ENCODE results near the gene MCM3AP.

The MCM3AP gene

DNA sequence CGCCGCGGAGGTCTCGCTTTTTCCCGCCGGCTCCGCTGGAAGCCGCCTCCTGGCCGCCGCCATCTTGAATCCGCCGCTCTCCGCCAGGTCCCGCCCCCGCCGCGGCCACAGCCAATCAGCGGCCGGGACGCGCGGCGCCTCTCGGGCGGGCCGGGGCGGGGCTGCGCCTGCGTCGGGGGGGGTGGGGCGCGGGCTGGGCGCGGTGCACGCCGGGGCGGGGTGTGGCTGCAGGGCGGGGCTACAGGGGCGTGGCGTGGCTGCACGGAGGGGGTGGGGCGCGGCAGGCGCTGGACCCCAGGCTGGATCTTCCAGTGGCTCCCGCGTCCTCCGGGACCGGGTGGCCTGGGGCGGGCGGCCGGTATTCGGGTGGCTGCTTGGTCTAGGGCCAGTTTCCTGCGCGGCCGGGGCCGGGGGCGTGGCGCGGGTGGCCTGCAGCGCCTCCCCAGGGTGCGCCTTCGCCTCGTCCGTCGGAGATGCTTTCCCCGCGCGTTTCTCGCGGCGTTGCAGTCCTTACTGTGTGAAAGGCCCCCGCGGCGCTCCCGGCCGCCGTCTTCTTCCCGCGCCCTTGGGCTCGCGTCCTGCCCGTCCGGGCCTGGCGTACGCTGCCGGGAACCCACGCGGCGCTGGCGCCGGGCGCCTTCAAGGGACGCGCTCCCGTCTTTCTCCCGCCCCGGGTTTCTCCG lies 39.1 kb upstream of the MCM3AP start:
- TF ChIP-seq, protein P1, sequence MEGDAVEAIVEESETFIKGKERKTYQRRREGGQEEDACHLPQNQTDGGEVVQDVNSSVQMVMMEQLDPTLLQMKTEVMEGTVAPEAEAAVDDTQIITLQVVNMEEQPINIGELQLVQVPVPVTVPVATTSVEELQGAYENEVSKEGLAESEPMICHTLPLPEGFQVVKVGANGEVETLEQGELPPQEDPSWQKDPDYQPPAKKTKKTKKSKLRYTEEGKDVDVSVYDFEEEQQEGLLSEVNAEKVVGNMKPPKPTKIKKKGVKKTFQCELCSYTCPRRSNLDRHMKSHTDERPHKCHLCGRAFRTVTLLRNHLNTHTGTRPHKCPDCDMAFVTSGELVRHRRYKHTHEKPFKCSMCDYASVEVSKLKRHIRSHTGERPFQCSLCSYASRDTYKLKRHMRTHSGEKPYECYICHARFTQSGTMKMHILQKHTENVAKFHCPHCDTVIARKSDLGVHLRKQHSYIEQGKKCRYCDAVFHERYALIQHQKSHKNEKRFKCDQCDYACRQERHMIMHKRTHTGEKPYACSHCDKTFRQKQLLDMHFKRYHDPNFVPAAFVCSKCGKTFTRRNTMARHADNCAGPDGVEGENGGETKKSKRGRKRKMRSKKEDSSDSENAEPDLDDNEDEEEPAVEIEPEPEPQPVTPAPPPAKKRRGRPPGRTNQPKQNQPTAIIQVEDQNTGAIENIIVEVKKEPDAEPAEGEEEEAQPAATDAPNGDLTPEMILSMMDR (conservative IDR thresholded peaks at IDR 0.05), result no peak; the same call in 1 of the 2 replicates
- peak overlapping the region; percentile 99 for H3K27ac ChIP-seq

GRCh38 chr21:46323710-46324389 lies 38.4 kb upstream of the MCM3AP start, which contains the start of the genes C21orf58 and PCNT:
Gene C21orf58, minus strand, starts transcription at chr21:46323870. Its CDS starts 1,132 bp downstream, at chr21:46322738.
Gene PCNT, plus strand, starts transcription at chr21:46324156. Its CDS starts 73 bp downstream, at chr21:46324229.
- TF ChIP-seq, protein P1 (conservative IDR thresholded peaks at IDR 0.05), result no peak
- peak within 1 kb of the TSS; percentile 99 for H3K27ac ChIP-seq

GRCh38 chr21:46323227-46323709 lies 37.9 kb upstream of the MCM3AP start:
- H3K27ac ChIP-seq, result peak overlapping the region; percentile 99
- TF ChIP-seq, protein P1 (conservative IDR thresholded peaks at IDR 0.05), result no peak

DNA sequence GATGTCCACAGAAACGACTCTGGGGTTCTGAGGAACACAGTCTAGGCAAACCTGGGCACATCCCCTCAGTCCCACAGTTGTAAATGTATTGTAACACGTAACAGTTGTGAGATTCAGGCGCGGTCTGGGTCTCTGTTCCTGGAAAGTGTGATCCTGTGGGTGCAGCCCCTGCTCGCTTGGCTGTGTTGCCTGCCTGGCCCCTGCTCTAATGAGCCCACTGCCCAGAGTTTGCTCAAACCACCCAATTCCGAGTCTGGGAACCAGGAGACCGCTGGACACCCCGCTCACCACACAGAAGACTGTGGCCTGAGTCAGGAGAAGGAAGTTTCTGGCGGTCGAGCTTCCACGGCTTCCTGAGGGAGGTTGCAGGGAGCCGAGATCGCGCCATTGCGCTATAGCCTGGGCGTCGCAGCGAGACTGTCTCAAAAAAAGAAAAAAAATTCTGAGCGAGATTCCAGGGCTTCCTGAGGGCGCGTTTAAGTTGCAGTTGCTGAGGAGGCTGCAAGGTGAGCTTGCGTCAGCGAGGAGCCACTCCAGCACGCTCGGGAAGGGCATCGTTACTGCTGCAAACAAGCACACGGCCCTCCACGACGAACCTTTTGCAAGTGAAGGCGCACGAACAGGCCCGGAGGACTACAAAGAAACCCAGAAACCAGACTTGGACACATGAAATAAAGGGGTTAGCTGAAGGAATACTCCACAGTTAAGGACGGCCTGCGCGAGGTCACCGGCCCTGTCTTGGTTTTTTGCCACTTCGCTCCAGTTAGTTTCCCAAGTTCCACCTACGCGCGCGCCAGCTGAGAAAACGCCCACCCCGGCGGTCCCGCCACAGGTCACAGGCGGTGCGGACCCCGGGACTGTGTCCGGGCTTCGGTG lies 37.2 kb upstream of the MCM3AP start:
- H3K27ac ChIP-seq, result peak overlapping the region; percentile 99
- TF ChIP-seq, protein P1 (conservative IDR thresholded peaks at IDR 0.05), result no peak

- TF ChIP-seq, protein P1 (conservative IDR thresholded peaks at IDR 0.05), result no peak
- H3K27ac ChIP-seq, result no peak overlapping the region
Measured at GRCh38 chr21:46320331-46320801, 35.0 kb upstream of the MCM3AP start.

DNA sequence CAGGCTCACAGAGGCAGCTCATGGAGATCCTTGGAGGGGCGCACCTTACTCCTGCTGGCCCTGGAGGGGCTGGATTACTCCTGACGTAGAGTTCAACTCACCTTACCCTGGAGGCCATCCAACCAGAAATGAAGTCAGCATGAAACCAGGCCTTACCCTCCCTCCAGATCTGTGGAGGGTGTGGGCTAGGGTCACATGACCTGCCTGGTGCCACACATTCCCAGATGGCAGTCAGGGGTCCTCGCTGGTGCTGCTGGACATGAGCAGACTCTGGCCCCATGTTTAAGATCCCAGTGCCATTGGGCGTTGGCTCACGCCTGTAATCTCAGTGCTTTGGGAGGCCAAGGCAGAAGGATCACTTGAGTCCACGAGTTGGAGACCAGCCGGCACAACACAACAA lies 33.8 kb upstream of the MCM3AP start:
- TF ChIP-seq, protein P1 (conservative IDR thresholded peaks at IDR 0.05), result no peak
- peak overlapping the region; percentile 66; the same call in 1 of the 2 replicates for H3K27ac ChIP-seq
